ENCODE data around the gene CCL17. TPM values are rescaled to one million over a fixed set of nuclear protein-coding genes. Genes with fewer than 3 reads are reported as not detected.

CCL17 gene
- total RNA-seq, 2 donors from 2014 or later = not detected

DNA sequence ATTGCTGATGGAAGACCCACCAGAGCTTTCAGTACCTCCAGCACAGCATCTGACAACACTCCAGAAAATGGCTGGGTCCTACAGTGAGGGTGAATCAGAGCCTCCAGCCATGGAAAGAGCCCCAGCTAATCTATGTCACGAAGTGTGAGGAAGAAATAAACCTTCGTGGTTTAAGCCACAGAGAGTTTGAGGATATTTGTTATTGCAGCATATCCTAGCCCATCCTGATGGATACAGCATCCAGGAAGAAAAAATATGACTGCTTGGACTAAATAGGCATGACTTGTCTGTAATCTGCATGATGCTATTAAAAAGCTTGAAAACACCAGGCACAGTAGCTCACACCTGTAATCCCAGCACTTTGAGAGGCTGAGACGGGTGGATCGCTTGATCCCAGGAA is 13.3 kb upstream of the CCL17 start:
- H3K4me1 ChIP-seq = peaks cover 12% of the 10 kb centered on the region
- intact Hi-C loops (cut with DNase I) = no loop called here
- H3K36me3 ChIP-seq (replicated peaks in 1 of 2; ENCODE audit: insufficient read depth in 1 of 2, low read depth in 2 of 2) = no peaks in the 10 kb centered on the region
- ATAC-seq = no peak
- no peak overlapping the region for H3K4me3 ChIP-seq
- H3K27ac ChIP-seq = peak overlapping the region in 1 of 4 donors; percentile 6
- DNase-seq = no peak
- no peak for TF ChIP-seq POLR2A (IDR thresholded peaks at IDR 0.05)
- H3K27me3 ChIP-seq = no peaks in the 10 kb centered on the region
- no peaks in the 10 kb centered on the region for H3K9me3 ChIP-seq
- WGBS, 2 donors = 73 to 82% methylated on average over 4 of the region's 4 CpGs

GRCh38 chr16:57391708-57392107 is 12.9 kb upstream of the CCL17 start:
- intact Hi-C loops (cut with DNase I) = no loop called here
- Histone ChIP-seq H3K4me1 (peaks cover 8% of the 10 kb centered on the region), H3K36me3 (replicated peaks in 1 of 2; ENCODE audit: insufficient read depth in 1 of 2, low read depth in 2 of 2) (no peaks in the 10 kb centered on the region), H3K4me3 (no peak overlapping the region), H3K27me3 (no peaks in the 10 kb centered on the region), H3K27ac (no peak overlapping the region), H3K9me3 (no peaks in the 10 kb centered on the region)
- DNase-seq (no peak), ATAC-seq (no peak)
- no peak for TF ChIP-seq POLR2A (IDR thresholded peaks at IDR 0.05)
- TF ChIP-seq CTCF (IDR thresholded peaks at IDR 0.05) = no peak
- 84 to 86% methylated on average over 4 to 5 of the region's 5 CpGs for WGBS, 2 donors

DNA sequence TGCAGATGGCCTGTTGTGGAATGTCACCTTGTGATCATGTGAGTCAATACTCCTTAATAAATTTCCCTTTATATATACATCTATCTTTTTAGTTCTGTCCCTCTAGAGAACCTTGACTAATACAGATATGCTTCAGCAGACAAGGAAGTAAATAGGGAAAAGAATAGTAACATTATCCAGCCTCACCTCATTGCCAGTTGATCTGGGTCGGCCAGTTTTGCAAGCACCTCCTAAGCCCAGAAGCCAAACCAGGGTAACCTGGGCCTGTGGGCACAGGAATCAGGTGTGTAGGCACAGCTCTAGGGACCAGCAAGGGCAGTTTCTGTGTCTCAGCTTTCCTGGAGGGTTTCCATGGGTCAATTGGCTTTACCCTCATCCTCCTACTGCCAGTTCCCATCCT is 11.9 kb upstream of the CCL17 start:
- Histone ChIP-seq H3K9me3 (no peaks in the 10 kb centered on the region), H3K27ac (peak overlapping the region in 3 of 4 donors; percentile 41 to 71 (median 43)), H3K36me3 (replicated peaks in 1 of 2; ENCODE audit: insufficient read depth in 1 of 2, low read depth in 2 of 2) (no peaks in the 10 kb centered on the region), H3K4me1 (peaks cover 6% of the 10 kb centered on the region), H3K27me3 (no peaks in the 10 kb centered on the region), H3K4me3 (no peak overlapping the region)
- DNase-seq (peak in 2 of 4 donors; percentile 37 to 40), ATAC-seq (peak; percentile 56)
- TF ChIP-seq POLR2A (IDR thresholded peaks at IDR 0.05) (no peak), CTCF (IDR thresholded peaks at IDR 0.05) (no peak)
- WGBS, 2 donors = 31 to 54% methylated on average over 1 of the region's 1 CpG
- intact Hi-C loops (cut with DNase I) = no loop called here

GRCh38 chr16:57394444-57394843 is 10.1 kb upstream of the CCL17 start:
- TF ChIP-seq CTCF (IDR thresholded peaks at IDR 0.05) = no peak
- no peak for TF ChIP-seq POLR2A (IDR thresholded peaks at IDR 0.05)
- Histone ChIP-seq H3K4me1 (peaks cover 6% of the 10 kb centered on the region), H3K27me3 (no peaks in the 10 kb centered on the region), H3K36me3 (replicated peaks in 1 of 2; ENCODE audit: insufficient read depth in 1 of 2, low read depth in 2 of 2) (no peaks in the 10 kb centered on the region), H3K4me3 (no peak overlapping the region), H3K9me3 (no peaks in the 10 kb centered on the region), H3K27ac (no peak overlapping the region)
- DNase-seq = peak in 3 of 4 donors; percentile 29 to 50 (median 35)
- intact Hi-C loops (cut with DNase I) = no loop called here
- ATAC-seq = peak; percentile 30
- 23 to 47% methylated on average over 4 to 7 of the region's 7 CpGs for WGBS, 2 donors

DNA sequence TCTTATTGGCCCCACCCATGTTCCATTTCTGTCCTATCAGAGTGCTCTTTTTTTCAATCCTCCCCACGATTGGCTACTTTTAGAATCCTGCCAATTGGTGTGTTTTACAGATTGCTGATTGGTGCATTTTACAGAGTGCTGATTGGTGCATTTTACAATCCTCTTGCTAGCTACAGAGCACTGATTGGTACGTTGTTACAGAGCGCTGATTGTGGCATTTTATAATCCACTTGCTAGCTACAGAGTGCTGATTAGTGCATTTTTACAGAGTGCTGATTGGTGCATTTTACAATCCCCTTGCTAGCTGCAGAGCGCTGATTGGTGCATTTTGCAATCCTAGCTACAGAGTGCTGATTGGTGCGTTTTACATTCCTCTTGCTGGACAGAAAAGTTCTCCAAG is 9.5 kb upstream of the CCL17 start:
- ATAC-seq = no peak
- H3K27me3 ChIP-seq = no peaks in the 10 kb centered on the region
- H3K9me3 ChIP-seq = no peaks in the 10 kb centered on the region
- intact Hi-C loops (cut with DNase I) = no loop called here
- H3K4me1 ChIP-seq = peaks cover 6% of the 10 kb centered on the region
- H3K36me3 ChIP-seq (replicated peaks in 1 of 2; ENCODE audit: insufficient read depth in 1 of 2, low read depth in 2 of 2) = no peaks in the 10 kb centered on the region
- WGBS, 2 donors = 77 to 80% methylated on average over 5 of the region's 5 CpGs
- no peak overlapping the region for H3K4me3 ChIP-seq
- H3K27ac ChIP-seq = no peak overlapping the region
- no peak for TF ChIP-seq CTCF (IDR thresholded peaks at IDR 0.05)
- TF ChIP-seq POLR2A (IDR thresholded peaks at IDR 0.05) = no peak
- DNase-seq = no peak
